ENCODE results near the gene ZNF646. TPM values are rescaled to one million over a fixed set of nuclear protein-coding genes. Genes with fewer than 3 reads are reported as not detected.

The ZNF646 gene
- total and polyA plus RNA-seq, 2 of the 13 experiments (the other 11 are each of a cell fraction or from before 2014, with no cell fraction given) = 3.4 to 10.9 TPM

- TF ChIP-seq, protein P1, sequence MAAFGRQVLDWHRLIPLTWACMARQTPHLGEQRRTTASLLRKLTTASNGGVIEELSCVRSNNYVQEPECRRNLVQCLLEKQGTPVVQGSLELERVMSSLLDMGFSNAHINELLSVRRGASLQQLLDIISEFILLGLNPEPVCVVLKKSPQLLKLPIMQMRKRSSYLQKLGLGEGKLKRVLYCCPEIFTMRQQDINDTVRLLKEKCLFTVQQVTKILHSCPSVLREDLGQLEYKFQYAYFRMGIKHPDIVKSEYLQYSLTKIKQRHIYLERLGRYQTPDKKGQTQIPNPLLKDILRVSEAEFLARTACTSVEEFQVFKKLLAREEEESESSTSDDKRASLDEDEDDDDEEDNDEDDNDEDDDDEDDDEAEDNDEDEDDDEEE (CRISPR knock-in tag; IDR thresholded peaks at IDR 0.05) = peak; percentile 46; the same call in 1 of the 2 replicates
- TF ChIP-seq GZF1 (CRISPR knock-in tag; IDR thresholded peaks at IDR 0.05) (peak; percentile 29; the same call in 1 of the 2 replicates), EEA1 (CRISPR knock-in tag; IDR thresholded peaks at IDR 0.05; ENCODE audit: borderline replicate concordance) (peak; percentile 70; the same call in 1 of the 2 replicates), ISL2 (CRISPR knock-in tag; IDR thresholded peaks at IDR 0.05) (peak; percentile 64), CEBPB (IDR thresholded peaks at IDR 0.05; ENCODE audit: borderline replicate concordance, low read depth, low read length) (no peak), NFIB (CRISPR knock-in tag; IDR thresholded peaks at IDR 0.05; ENCODE audit: borderline replicate concordance) (peak; percentile 63; the same call in 1 of the 2 replicates), ZNF318 (CRISPR knock-in tag; IDR thresholded peaks at IDR 0.05) (no peak; the same call in 1 of the 2 replicates), PAF1 (CRISPR knock-in tag; IDR thresholded peaks at IDR 0.05) (0 out of 2 replicates have a peak, but pooled peaks have one; percentile 38), IRX3 (CRISPR knock-in tag; IDR thresholded peaks at IDR 0.05; ENCODE audit: borderline replicate concordance, low read depth) (peak; percentile 53; the same call in 1 of the 2 replicates), PHF5A (CRISPR knock-in tag; IDR thresholded peaks at IDR 0.05; ENCODE audit: low read depth, unreplicated experiment) (peak; percentile 70), ZNF547 (CRISPR knock-in tag; IDR thresholded peaks at IDR 0.05) (peak; percentile 99), MLX (CRISPR knock-in tag; IDR thresholded peaks at IDR 0.05) (peak; percentile 91), MED13 (CRISPR knock-in tag; IDR thresholded peaks at IDR 0.05) (0 out of 2 replicates have a peak, but pooled peaks have one; percentile 40)
- TF ChIP-seq, protein P2, sequence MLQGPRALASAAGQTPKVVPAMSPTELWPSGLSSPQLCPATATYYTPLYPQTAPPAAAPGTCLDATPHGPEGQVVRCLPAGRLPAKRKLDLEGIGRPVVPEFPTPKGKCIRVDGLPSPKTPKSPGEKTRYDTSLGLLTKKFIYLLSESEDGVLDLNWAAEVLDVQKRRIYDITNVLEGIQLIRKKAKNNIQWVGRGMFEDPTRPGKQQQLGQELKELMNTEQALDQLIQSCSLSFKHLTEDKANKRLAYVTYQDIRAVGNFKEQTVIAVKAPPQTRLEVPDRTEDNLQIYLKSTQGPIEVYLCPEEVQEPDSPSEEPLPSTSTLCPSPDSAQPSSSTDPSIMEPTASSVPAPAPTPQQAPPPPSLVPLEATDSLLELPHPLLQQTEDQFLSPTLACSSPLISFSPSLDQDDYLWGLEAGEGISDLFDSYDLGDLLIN (CRISPR knock-in tag; IDR thresholded peaks at IDR 0.05; ENCODE audit: borderline replicate concordance) = peak; percentile 33; the same call in 1 of the 2 replicates
- TF ChIP-seq, protein P3, sequence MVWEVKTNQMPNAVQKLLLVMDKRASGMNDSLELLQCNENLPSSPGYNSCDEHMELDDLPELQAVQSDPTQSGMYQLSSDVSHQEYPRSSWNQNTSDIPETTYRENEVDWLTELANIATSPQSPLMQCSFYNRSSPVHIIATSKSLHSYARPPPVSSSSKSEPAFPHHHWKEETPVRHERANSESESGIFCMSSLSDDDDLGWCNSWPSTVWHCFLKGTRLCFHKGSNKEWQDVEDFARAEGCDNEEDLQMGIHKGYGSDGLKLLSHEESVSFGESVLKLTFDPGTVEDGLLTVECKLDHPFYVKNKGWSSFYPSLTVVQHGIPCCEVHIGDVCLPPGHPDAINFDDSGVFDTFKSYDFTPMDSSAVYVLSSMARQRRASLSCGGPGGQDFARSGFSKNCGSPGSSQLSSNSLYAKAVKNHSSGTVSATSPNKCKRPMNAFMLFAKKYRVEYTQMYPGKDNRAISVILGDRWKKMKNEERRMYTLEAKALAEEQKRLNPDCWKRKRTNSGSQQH (CRISPR knock-in tag; IDR thresholded peaks at IDR 0.05; ENCODE audit: low read depth) = no peak
Observed at GRCh38 chr16:31032736-31033708, 41.2 kb upstream of the ZNF646 start, which contains the start of gene STX4 (continued).
